Parathyroid adenoma (tissue), 2 donors: ENCODE results near the gene CLDN16.

Experiments
- H2AFZ ChIP-seq: fragments of 300-600 bp; sonication (generic); one replicate; pipeline ENCODE4 v1.7.0; 2017; ENCODE audit warnings: antibody characterized with exemption, mild to moderate bottlenecking
- H3K27ac ChIP-seq: fragments of 300-600 bp; sonication (generic); one replicate; pipeline ENCODE4 v1.7.0; 2017
- H3K27me3 ChIP-seq: fragments of 300-600 bp; sonication (generic); one replicate; pipeline ENCODE4 v1.7.0; 2017; ENCODE audit warnings: low read length; ENCODE audit not compliant: control insufficient read depth, insufficient read depth
- H3K36me3 ChIP-seq: fragments of 300-600 bp; sonication (generic); one replicate; pipeline ENCODE4 v1.7.0; 2017; ENCODE audit warnings: low read length; ENCODE audit not compliant: control insufficient read depth, insufficient read depth
- H3K4me1 ChIP-seq: fragments of 300-600 bp; sonication (generic); one replicate; pipeline ENCODE4 v1.7.0; 2017; ENCODE audit warnings: control low read depth
- H3K4me2 ChIP-seq: fragments of 300-600 bp; sonication (generic); one replicate; pipeline ENCODE4 v1.7.0; 2017; ENCODE audit warnings: low read length
- H3K4me3 ChIP-seq: fragments of 300-600 bp; sonication (generic); one replicate; pipeline ENCODE4 v1.7.0; 2017; ENCODE audit warnings: low read depth, low read length
- H3K79me2 ChIP-seq: fragments of 300-600 bp; sonication (generic); one replicate; pipeline ENCODE4 v1.7.0; 2017; ENCODE audit warnings: control low read depth
- H3K9ac ChIP-seq: fragments of 300-600 bp; sonication (generic); one replicate; pipeline ENCODE4 v1.7.0; 2017; ENCODE audit warnings: mild to moderate bottlenecking
- H3K9me3 ChIP-seq: fragments of 300-600 bp; sonication (generic); one replicate; pipeline ENCODE4 v1.7.0; 2017; ENCODE audit warnings: low read length; ENCODE audit not compliant: control insufficient read depth
- CTCF ChIP-seq: fragments of 300-600 bp; sonication (generic); IDR thresholded peaks from one replicate; pipeline ENCODE4 v1.7.0; 2017; ENCODE audit warnings: antibody characterized with exemption, mild to moderate bottlenecking
- donor health status: primary hyperparathyroidism.

CLDN16 gene

GRCh38 chr3:190371152-190371551 is 16.8 kb upstream of the CLDN16 start:
- TF ChIP-seq CTCF: no peak
- Histone ChIP-seq H3K9me3 (no peaks in the 10 kb centered on the region), H3K27ac (no peak overlapping the region), H3K4me1 (no peaks in the 10 kb centered on the region), H3K79me2 (no peaks in the 10 kb centered on the region), H3K27me3 (no peaks in the 10 kb centered on the region), H3K9ac (no peak overlapping the region), H3K4me3 (no peak overlapping the region), H3K36me3 (no peaks in the 10 kb centered on the region), H2AFZ (no peak overlapping the region), H3K4me2 (no peak overlapping the region)

GRCh38 chr3:190375246-190375645 is 12.7 kb upstream of the CLDN16 start:
- no peaks in the 10 kb centered on the region for H3K79me2 ChIP-seq
- H2AFZ ChIP-seq: no peak overlapping the region
- no peak overlapping the region for H3K27ac ChIP-seq
- H3K9me3 ChIP-seq: no peaks in the 10 kb centered on the region
- H3K4me1 ChIP-seq: no peaks in the 10 kb centered on the region
- H3K27me3 ChIP-seq: no peaks in the 10 kb centered on the region
- H3K4me3 ChIP-seq: no peak overlapping the region
- H3K36me3 ChIP-seq: no peaks in the 10 kb centered on the region
- no peak overlapping the region for H3K9ac ChIP-seq
- no peak for TF ChIP-seq CTCF
- H3K4me2 ChIP-seq: no peak overlapping the region

- Histone ChIP-seq H3K4me2 (no peak overlapping the region), H3K9me3 (no peaks in the 10 kb centered on the region), H3K4me1 (no peaks in the 10 kb centered on the region), H2AFZ (no peak overlapping the region), H3K36me3 (no peaks in the 10 kb centered on the region), H3K9ac (no peak overlapping the region), H3K4me3 (no peak overlapping the region), H3K27me3 (no peaks in the 10 kb centered on the region), H3K79me2 (no peaks in the 10 kb centered on the region), H3K27ac (no peak overlapping the region)
- no peak for TF ChIP-seq CTCF
These were observed 12.3 kb upstream of the CLDN16 start for GRCh38 chr3:190375671-190376070.

GRCh38 chr3:190378240-190378891 is 9.6 kb upstream of the CLDN16 start:
- no peak for TF ChIP-seq CTCF
- H3K27ac ChIP-seq: no peak overlapping the region
- H3K79me2 ChIP-seq: no peaks in the 10 kb centered on the region
- no peak overlapping the region for H2AFZ ChIP-seq
- H3K27me3 ChIP-seq: no peaks in the 10 kb centered on the region
- no peak overlapping the region for H3K4me2 ChIP-seq
- no peak overlapping the region for H3K9ac ChIP-seq
- no peaks in the 10 kb centered on the region for H3K9me3 ChIP-seq
- no peak overlapping the region for H3K4me3 ChIP-seq
- no peaks in the 10 kb centered on the region for H3K4me1 ChIP-seq
- no peaks in the 10 kb centered on the region for H3K36me3 ChIP-seq

GRCh38 chr3:190380184-190380583 is 7.8 kb upstream of the CLDN16 start:
- Histone ChIP-seq H3K79me2 (no peaks in the 10 kb centered on the region), H3K36me3 (no peaks in the 10 kb centered on the region), H3K9me3 (no peaks in the 10 kb centered on the region), H3K4me1 (no peaks in the 10 kb centered on the region), H3K27me3 (no peaks in the 10 kb centered on the region), H3K9ac (no peak overlapping the region), H3K27ac (no peak overlapping the region), H3K4me2 (no peak overlapping the region), H3K4me3 (no peak overlapping the region), H2AFZ (no peak overlapping the region)
- no peak for TF ChIP-seq CTCF
